Peyer's patch (tissue), 4 donors: ENCODE data around the gene ADAMTS4.

ENCODE experiments used
- CTCF ChIP-seq, 6 experiments: fragments of 450-650 bp in 4 of 6; fragments of 200-600 bp in 2 of 6; sonication (generic) in 1 of 6; IDR thresholded peaks; one replicate each; pipeline ENCODE4 v1.5.1; 2017 to 2019; ENCODE audit warnings: antibody characterized with exemption in 6 of 6, mild to moderate bottlenecking in 3 of 6, moderate library complexity in 1 of 6
- POLR2A ChIP-seq, 2 donors: fragments of 450-650 bp; IDR thresholded peaks; one replicate each; pipeline ENCODE4 v1.5.1; 2017; ENCODE audit warnings: antibody characterized with exemption in 2 of 2, mild to moderate bottlenecking in 2 of 2, moderate library complexity in 2 of 2

DNA sequence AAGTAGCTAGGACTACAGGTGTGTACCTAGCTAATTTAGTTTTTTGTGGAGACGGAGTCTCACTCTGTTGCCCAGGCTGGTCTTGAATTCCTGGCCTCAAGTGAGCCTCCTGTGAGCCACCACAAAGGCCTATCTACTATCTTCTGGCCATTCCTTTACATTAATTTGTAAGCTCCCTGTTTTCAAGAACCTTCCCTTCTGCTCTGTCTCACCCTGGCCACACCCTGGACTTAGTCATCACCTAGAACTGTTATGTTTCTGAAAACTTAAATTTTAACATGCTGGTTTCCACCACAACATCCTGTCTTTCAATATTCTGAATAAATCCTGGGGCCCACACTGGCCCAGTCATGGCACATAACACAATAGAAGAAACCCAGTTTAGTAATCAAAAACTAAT lies 16.6 kb downstream of the ADAMTS4 start:
- no peak for TF ChIP-seq POLR2A (IDR thresholded peaks at IDR 0.05)
- TF ChIP-seq CTCF (IDR thresholded peaks at IDR 0.05), result no peak
